GM23338 (cell line): ENCODE measurements around the gene APMAP. TPM values are rescaled to one million over a fixed set of nuclear protein-coding genes. Genes with fewer than 3 reads are reported as not detected.

Experiments
- ATAC-seq: fragments of 200-7000 bp; cut with Tn5 transposase; 3 replicates; pipeline ENCODE4 v1.9.1; 2020
- DNase-seq: peaks from one replicate; pipeline ENCODE4 v3.0.0-alpha.2; 2015; ENCODE audit warnings: low spot score
- H2AFZ ChIP-seq: fragments of 200-600 bp; sonication (generic); 2 replicates; pipeline ENCODE4 v1.8.0; 2016; ENCODE audit warnings: antibody characterized with exemption, mild to moderate bottlenecking, moderate library complexity
- H3F3A ChIP-seq: fragments of 200-600 bp; sonication (generic); replicated peaks from 2 replicates; pipeline ENCODE4 v1.8.0; 2017; ENCODE audit warnings: antibody characterized with exemption, mixed run types, low read depth
- H3K27ac ChIP-seq: fragments of 200-600 bp; sonication (generic); 2 replicates; pipeline ENCODE4 v1.6.1; 2016; ENCODE audit warnings: low read depth
- H3K27me3 ChIP-seq: fragments of 200-600 bp; sonication (generic); 2 replicates; pipeline ENCODE4 v1.8.0; 2016; ENCODE audit warnings: mild to moderate bottlenecking, mixed run types, moderate library complexity; ENCODE audit not compliant: insufficient read depth
- H3K36me3 ChIP-seq: fragments of 200-600 bp; sonication (generic); 2 replicates; pipeline ENCODE4 v1.8.0; 2016; ENCODE audit warnings: mild to moderate bottlenecking; ENCODE audit not compliant: insufficient read depth
- H3K4me1 ChIP-seq: fragments of 200-600 bp; sonication (generic); 2 replicates; pipeline ENCODE4 v1.8.0; 2016; ENCODE audit warnings: mild to moderate bottlenecking, moderate library complexity; ENCODE audit not compliant: insufficient read depth
- H3K4me2 ChIP-seq: fragments of 200-600 bp; sonication (generic); 2 replicates; pipeline ENCODE4 v1.7.1; 2017; ENCODE audit warnings: mixed run types
- H3K4me3 ChIP-seq: fragments of 200-600 bp; sonication (generic); 2 replicates; pipeline ENCODE4 v1.6.1; 2016; ENCODE audit warnings: mixed run types
- H3K79me2 ChIP-seq: fragments of 200-600 bp; sonication (generic); replicated peaks from 2 replicates; pipeline ENCODE4 v1.8.0; 2017; ENCODE audit warnings: mild to moderate bottlenecking; ENCODE audit not compliant: insufficient read depth
- H3K9me2 ChIP-seq: fragments of 200-600 bp; sonication (generic); 2 replicates; pipeline ENCODE4 v1.8.0; 2017; ENCODE audit not compliant: insufficient read depth
- H4K20me1 ChIP-seq: fragments of 200-600 bp; sonication (generic); replicated peaks from 2 replicates; pipeline ENCODE4 v1.8.0; 2017; ENCODE audit warnings: mild to moderate bottlenecking; ENCODE audit not compliant: insufficient read depth
- H3K27ac Mint-ChIP-seq: 2 replicates; pipeline ENCODE4 v1.8.0; 2020; ENCODE audit warnings: inconsistent platforms, mild to moderate bottlenecking, moderate library complexity, mixed read lengths
- H3K27me3 Mint-ChIP-seq: 3 replicates; pipeline ENCODE4 v1.8.0; 2022; ENCODE audit warnings: low read depth, mild to moderate bottlenecking, moderate library complexity, mixed read lengths, inconsistent platforms; ENCODE audit not compliant: insufficient read depth, poor library complexity
- H3K36me3 Mint-ChIP-seq: 3 replicates; pipeline ENCODE4 v1.8.0; 2021; ENCODE audit warnings: low read depth, mild to moderate bottlenecking, inconsistent platforms, moderate library complexity, mixed read lengths
- H3K4me1 Mint-ChIP-seq: 3 replicates; pipeline ENCODE4 v1.8.0; 2020; ENCODE audit warnings: mild to moderate bottlenecking, inconsistent platforms, mixed read lengths
- H3K4me3 Mint-ChIP-seq: 3 replicates; pipeline ENCODE4 v1.8.0; 2021; ENCODE audit warnings: moderate library complexity, mild to moderate bottlenecking, inconsistent platforms, mixed read lengths
- H3K9me3 Mint-ChIP-seq: 3 replicates; pipeline ENCODE4 v1.8.0; 2020; ENCODE audit warnings: moderate library complexity, mild to moderate bottlenecking, inconsistent platforms, mixed read lengths
- CREB1 ChIP-seq: fragments of 250-450 bp; sonication (Bioruptor Pico); IDR thresholded peaks from 2 replicates; pipeline ENCODE4 v1.5.0; 2020; ENCODE audit warnings: low read depth, mild to moderate bottlenecking, moderate library complexity
- CTCF ChIP-seq, 2 experiments: fragments of 200-600 bp in 1 of 2; sonication (generic) in 1 of 2; conservative IDR thresholded peaks; 2 replicates each; pipeline versions ENCODE4 v1.5.1 to v1.6.1; 2016 to 2017; ENCODE audit warnings: antibody characterized with exemption in 2 of 2, low read depth in 2 of 2, mild to moderate bottlenecking in 2 of 2, moderate library complexity in 1 of 2
- ETS1 ChIP-seq: IDR thresholded peaks from 2 replicates; pipeline ENCODE4 v1.6.1; 2016; ENCODE audit warnings: antibody characterized with exemption
- EZH2 ChIP-seq: fragments of 200-600 bp; sonication (generic); IDR thresholded peaks from one replicate; pipeline ENCODE4 v1.8.0; 2017; ENCODE audit warnings: antibody characterized with exemption, mild to moderate bottlenecking, low read depth; ENCODE audit not compliant: unreplicated experiment
- EZH2phosphoT487 ChIP-seq: fragments of 200-600 bp; sonication (generic); IDR thresholded peaks from one replicate; pipeline ENCODE4 v1.8.1; 2018; ENCODE audit warnings: antibody characterized with exemption; ENCODE audit not compliant: unreplicated experiment
- JUNB ChIP-seq: IDR thresholded peaks from one replicate; pipeline ENCODE4 v1.6.1; 2016; ENCODE audit warnings: antibody characterized with exemption; ENCODE audit not compliant: unreplicated experiment
- NANOG ChIP-seq: IDR thresholded peaks from 2 replicates; pipeline ENCODE4 v1.6.1; 2016; ENCODE audit warnings: antibody characterized with exemption, borderline replicate concordance
- POLR2AphosphoS5 ChIP-seq: IDR thresholded peaks from 2 replicates; pipeline ENCODE4 v1.6.1; 2016; ENCODE audit warnings: antibody characterized with exemption, low read depth
- ZNF114 ChIP-seq: fragments of 250-450 bp; sonication (Bioruptor Pico); IDR thresholded peaks from 2 replicates; pipeline ENCODE4 v1.5.0; 2020; ENCODE audit warnings: mild to moderate bottlenecking, moderate library complexity
- ZNF331 ChIP-seq: fragments of 250-450 bp; sonication (Bioruptor Pico); IDR thresholded peaks from 2 replicates; pipeline ENCODE4 v1.5.0; 2020; ENCODE audit warnings: low read depth, mild to moderate bottlenecking, moderate library complexity
- ZNF462 ChIP-seq: fragments of 250-450 bp; sonication (Bioruptor Pico); IDR thresholded peaks from 2 replicates; pipeline ENCODE4 v1.5.0; 2020; ENCODE audit warnings: mild to moderate bottlenecking, moderate library complexity
- polyA plus RNA-seq: library from polyadenylated mRNA; unstranded; fragments of >200 nt; fragmentation: Nextera tagmentation; extraction: Ambion mirVana; gene quantifications from 2 replicates; pipeline ENCODE4 v1.2.1, GENCODE V29; 2016
- total RNA-seq: library from RNA; depleted of rRNA; stranded (reverse); fragments of >200 nt; shearing (Covaris generic); gene quantifications from 2 replicates; pipeline ENCODE4 v1.2.3, GENCODE V29; 2014
- TF ChIP-seq, protein P1 (sequence below): IDR thresholded peaks from one replicate; pipeline ENCODE4 v1.6.1; 2018; ENCODE audit warnings: antibody characterized with exemption; ENCODE audit not compliant: unreplicated experiment

The APMAP gene
- total and polyA plus RNA-seq, 2 experiments from 2014 or later: 31.7 to 72.3 TPM

- TF ChIP-seq JUNB (no peak), ZNF462 (CRISPR knock-in tag) (no peak), NANOG (no peak), CREB1 (CRISPR knock-in tag) (no peak), CTCF (conservative IDR thresholded peaks at IDR 0.05; ENCODE audit: low read depth in 2 of 2) (no peak), ETS1 (no peak), POLR2AphosphoS5 (no peak), ZNF114 (CRISPR knock-in tag) (no peak), EZH2phosphoT487 (no peak), ZNF331 (CRISPR knock-in tag) (no peak), EZH2 (no peak)
- TF ChIP-seq, protein P1, sequence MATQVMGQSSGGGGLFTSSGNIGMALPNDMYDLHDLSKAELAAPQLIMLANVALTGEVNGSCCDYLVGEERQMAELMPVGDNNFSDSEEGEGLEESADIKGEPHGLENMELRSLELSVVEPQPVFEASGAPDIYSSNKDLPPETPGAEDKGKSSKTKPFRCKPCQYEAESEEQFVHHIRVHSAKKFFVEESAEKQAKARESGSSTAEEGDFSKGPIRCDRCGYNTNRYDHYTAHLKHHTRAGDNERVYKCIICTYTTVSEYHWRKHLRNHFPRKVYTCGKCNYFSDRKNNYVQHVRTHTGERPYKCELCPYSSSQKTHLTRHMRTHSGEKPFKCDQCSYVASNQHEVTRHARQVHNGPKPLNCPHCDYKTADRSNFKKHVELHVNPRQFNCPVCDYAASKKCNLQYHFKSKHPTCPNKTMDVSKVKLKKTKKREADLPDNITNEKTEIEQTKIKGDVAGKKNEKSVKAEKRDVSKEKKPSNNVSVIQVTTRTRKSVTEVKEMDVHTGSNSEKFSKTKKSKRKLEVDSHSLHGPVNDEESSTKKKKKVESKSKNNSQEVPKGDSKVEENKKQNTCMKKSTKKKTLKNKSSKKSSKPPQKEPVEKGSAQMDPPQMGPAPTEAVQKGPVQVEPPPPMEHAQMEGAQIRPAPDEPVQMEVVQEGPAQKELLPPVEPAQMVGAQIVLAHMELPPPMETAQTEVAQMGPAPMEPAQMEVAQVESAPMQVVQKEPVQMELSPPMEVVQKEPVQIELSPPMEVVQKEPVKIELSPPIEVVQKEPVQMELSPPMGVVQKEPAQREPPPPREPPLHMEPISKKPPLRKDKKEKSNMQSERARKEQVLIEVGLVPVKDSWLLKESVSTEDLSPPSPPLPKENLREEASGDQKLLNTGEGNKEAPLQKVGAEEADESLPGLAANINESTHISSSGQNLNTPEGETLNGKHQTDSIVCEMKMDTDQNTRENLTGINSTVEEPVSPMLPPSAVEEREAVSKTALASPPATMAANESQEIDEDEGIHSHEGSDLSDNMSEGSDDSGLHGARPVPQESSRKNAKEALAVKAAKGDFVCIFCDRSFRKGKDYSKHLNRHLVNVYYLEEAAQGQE: no peak
- H3F3A ChIP-seq: no peaks in the 10 kb centered on the region
- no peak overlapping the region for H3K4me2 ChIP-seq
- H3K4me1 ChIP-seq: peaks cover 8% of the 10 kb centered on the region; the same call in 1 of the 2 replicates
- H3K27ac Mint-ChIP-seq: no peak overlapping the region
- DNase-seq (no peak), ATAC-seq (no peak)
- H3K36me3 ChIP-seq: no peaks in the 10 kb centered on the region
- H3K4me1 Mint-ChIP-seq: peaks cover 18% of the 10 kb centered on the region; the same call in 2 of the 3 replicates
- H3K4me3 Mint-ChIP-seq: no peak overlapping the region
- peaks cover 11% of the 10 kb centered on the region for H3K27me3 Mint-ChIP-seq
- H3K27ac ChIP-seq: no peak overlapping the region
- H3K36me3 Mint-ChIP-seq: no peaks in the 10 kb centered on the region; the same call in 2 of the 3 replicates
- H3K9me2 ChIP-seq: no peaks in the 10 kb centered on the region
- no peaks in the 10 kb centered on the region for H3K27me3 ChIP-seq
- peaks cover 5% of the 10 kb centered on the region for H3K79me2 ChIP-seq
- H2AFZ ChIP-seq: no peak overlapping the region
- no peak overlapping the region for H3K4me3 ChIP-seq
- no peaks in the 10 kb centered on the region for H4K20me1 ChIP-seq
- no peaks in the 10 kb centered on the region; the same call in 2 of the 3 replicates for H3K9me3 Mint-ChIP-seq
Observed at GRCh38 chr20:24996449-24997377, 4.2 kb upstream of the APMAP start.
